Measurements from ENCODE around the gene ADAMTSL1.

Gene ADAMTSL1

GRCh38 chr9:18614651-18615050 lies 140.7 kb downstream of the ADAMTSL1 start:
- no peak for DNase-seq

- DNase-seq: no peak
Measured at GRCh38 chr9:18616976-18617375, 143.0 kb downstream of the ADAMTSL1 start.

GRCh38 chr9:18617759-18618158 lies 143.8 kb downstream of the ADAMTSL1 start:
- DNase-seq: no peak

GRCh38 chr9:18618862-18619261 lies 144.9 kb downstream of the ADAMTSL1 start:
- DNase-seq: no peak

GRCh38 chr9:18622186-18622836 lies 148.4 kb downstream of the ADAMTSL1 start:
- DNase-seq: no peak

GRCh38 chr9:18623221-18624079 lies 149.5 kb downstream of the ADAMTSL1 start:
- no peak for DNase-seq

GRCh38 chr9:18626046-18626698 lies 152.2 kb downstream of the ADAMTSL1 start:
- DNase-seq: no peak

- no peak for DNase-seq
Measured at GRCh38 chr9:18629136-18629535, 155.2 kb downstream of the ADAMTSL1 start.

- no peak for DNase-seq
Measured at GRCh38 chr9:18632632-18633403, 158.9 kb downstream of the ADAMTSL1 start.

GRCh38 chr9:18636781-18637180 lies 162.8 kb downstream of the ADAMTSL1 start:
- no peak for DNase-seq

GRCh38 chr9:18638371-18639249 lies 164.7 kb downstream of the ADAMTSL1 start:
- DNase-seq: no peak

GRCh38 chr9:18639911-18640310 lies 166.0 kb downstream of the ADAMTSL1 start:
- no peak for DNase-seq

GRCh38 chr9:18658804-18659705 lies 185.1 kb downstream of the ADAMTSL1 start:
- no peak for DNase-seq

- no peak for DNase-seq
Measured at GRCh38 chr9:18660001-18660400, 186.0 kb downstream of the ADAMTSL1 start.

GRCh38 chr9:18662320-18662719 lies 188.4 kb downstream of the ADAMTSL1 start:
- no peak for DNase-seq

GRCh38 chr9:18665947-18666346 lies 192.0 kb downstream of the ADAMTSL1 start:
- no peak for DNase-seq

GRCh38 chr9:18666348-18666747 lies 192.4 kb downstream of the ADAMTSL1 start:
- DNase-seq: no peak

- DNase-seq: no peak
Measured at GRCh38 chr9:18666986-18667772, 193.2 kb downstream of the ADAMTSL1 start.

- no peak for DNase-seq
Measured at GRCh38 chr9:18668944-18669343, 195.0 kb downstream of the ADAMTSL1 start.

- DNase-seq: no peak
Measured at GRCh38 chr9:18672706-18673105, 198.8 kb downstream of the ADAMTSL1 start.
